ENCODE results near the gene ROBO2. TPM values are rescaled to one million over a fixed set of nuclear protein-coding genes. Genes with fewer than 3 reads are reported as not detected.

ROBO2 gene
- total RNA-seq, 6 experiments from 2014 or later: 0.09 to 0.36 (median 0.20) TPM

- H3K36me3 Mint-ChIP-seq (ENCODE audit: low read depth): peaks cover 7% of the 10 kb centered on the region; the same call in 1 of the 2 replicates
- no peak overlapping the region for H3K4me3 Mint-ChIP-seq
- H3K4me1 Mint-ChIP-seq (ENCODE audit: low read depth): no peaks in the 10 kb centered on the region
- H3K27ac Mint-ChIP-seq: no peak overlapping the region
- H3K9me3 Mint-ChIP-seq: peaks cover 33% of the 10 kb centered on the region
- no peak for TF ChIP-seq CTCF (IDR thresholded peaks at IDR 0.05)
- no peaks in the 10 kb centered on the region for H3K27me3 Mint-ChIP-seq (ENCODE audit: insufficient read depth)
- no peak for DNase-seq
These were observed 63.3 kb downstream of the ROBO2 start for GRCh38 chr3:77102951-77103769.

GRCh38 chr3:77122652-77123051 is 82.8 kb downstream of the ROBO2 start:
- Mint-ChIP-seq H3K27ac (no peak overlapping the region), H3K27me3 (ENCODE audit: insufficient read depth) (no peaks in the 10 kb centered on the region)

GRCh38 chr3:77125966-77126365 is 86.1 kb downstream of the ROBO2 start:
- DNase-seq: no peak
- peaks cover 10% of the 10 kb centered on the region; the same call in 1 of the 2 replicates for H3K9me3 Mint-ChIP-seq
- TF ChIP-seq CTCF (IDR thresholded peaks at IDR 0.05): no peak
- H3K4me1 Mint-ChIP-seq (ENCODE audit: low read depth): no peaks in the 10 kb centered on the region
- H3K4me3 Mint-ChIP-seq: no peak overlapping the region
- H3K27me3 Mint-ChIP-seq (ENCODE audit: insufficient read depth): no peaks in the 10 kb centered on the region
- H3K36me3 Mint-ChIP-seq (ENCODE audit: low read depth): no peaks in the 10 kb centered on the region
- no peak overlapping the region for H3K27ac Mint-ChIP-seq

More at GRCh38 chr3:77122652-77123051, 82.8 kb downstream of the ROBO2 start:
- peaks cover 9% of the 10 kb centered on the region; the same call in 1 of the 2 replicates for H3K9me3 Mint-ChIP-seq
- no peaks in the 10 kb centered on the region for H3K4me1 Mint-ChIP-seq (ENCODE audit: low read depth)
- DNase-seq: no peak
- TF ChIP-seq CTCF (IDR thresholded peaks at IDR 0.05): no peak
- H3K4me3 Mint-ChIP-seq: no peak overlapping the region
- no peaks in the 10 kb centered on the region for H3K36me3 Mint-ChIP-seq (ENCODE audit: low read depth)

GRCh38 chr3:77134769-77135168 is 94.9 kb downstream of the ROBO2 start:
- H3K4me3 Mint-ChIP-seq: no peak overlapping the region
- no peak overlapping the region for H3K27ac Mint-ChIP-seq
- no peaks in the 10 kb centered on the region for H3K27me3 Mint-ChIP-seq (ENCODE audit: insufficient read depth)
- no peak for DNase-seq
- no peaks in the 10 kb centered on the region for H3K4me1 Mint-ChIP-seq (ENCODE audit: low read depth)
- H3K36me3 Mint-ChIP-seq (ENCODE audit: low read depth): no peaks in the 10 kb centered on the region
- TF ChIP-seq CTCF (IDR thresholded peaks at IDR 0.05): no peak
- peaks cover 11% of the 10 kb centered on the region for H3K9me3 Mint-ChIP-seq

- Mint-ChIP-seq H3K9me3 (peaks cover 10% of the 10 kb centered on the region), H3K4me3 (no peak overlapping the region), H3K4me1 (ENCODE audit: low read depth) (no peaks in the 10 kb centered on the region), H3K36me3 (ENCODE audit: low read depth) (no peaks in the 10 kb centered on the region), H3K27ac (no peak overlapping the region), H3K27me3 (ENCODE audit: insufficient read depth) (no peaks in the 10 kb centered on the region)
- DNase-seq: no peak
- TF ChIP-seq CTCF (IDR thresholded peaks at IDR 0.05): no peak
These were observed 97.7 kb downstream of the ROBO2 start for GRCh38 chr3:77137559-77137958.

All from HFFc6 (cell line).